MM.1S (cell line): ENCODE measurements around the gene RBM17.

Experiments
- EZH2 ChIP-seq: fragments of 300-600 bp; sonication (generic); optimal IDR thresholded peaks from 2 replicates; pipeline ENCODE3; 2017; ENCODE audit warnings: low read depth, mild to moderate bottlenecking, antibody characterized with exemption, low read length, mixed read lengths
- TF ChIP-seq, protein P1 (sequence below): fragments of 300-600 bp; sonication (generic); IDR thresholded peaks from 2 replicates; pipeline ENCODE4 v1.5.1; 2016; ENCODE audit warnings: antibody characterized with exemption, low read length, mixed read lengths

DNA sequence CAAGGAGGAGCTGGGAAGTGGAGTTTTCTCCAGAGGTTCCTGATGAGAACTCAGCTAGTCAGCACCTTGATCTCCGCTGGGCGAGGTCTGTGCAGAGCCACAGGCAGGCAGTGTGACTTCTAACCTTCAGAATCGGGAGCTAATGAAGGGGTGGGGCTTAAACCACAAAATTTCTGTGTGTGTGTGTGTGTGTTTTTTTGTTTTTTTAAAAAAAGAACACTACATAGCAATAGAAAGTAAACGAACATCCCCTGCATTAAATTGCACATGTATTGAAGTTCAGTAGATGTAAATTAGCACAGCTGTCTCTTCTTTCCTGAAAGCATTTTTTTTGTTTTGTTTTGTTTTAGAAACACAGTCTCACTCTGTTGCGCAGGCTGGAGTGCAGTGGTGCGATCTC, 46.2 kb downstream of the RBM17 start:
- TF ChIP-seq, protein P1, sequence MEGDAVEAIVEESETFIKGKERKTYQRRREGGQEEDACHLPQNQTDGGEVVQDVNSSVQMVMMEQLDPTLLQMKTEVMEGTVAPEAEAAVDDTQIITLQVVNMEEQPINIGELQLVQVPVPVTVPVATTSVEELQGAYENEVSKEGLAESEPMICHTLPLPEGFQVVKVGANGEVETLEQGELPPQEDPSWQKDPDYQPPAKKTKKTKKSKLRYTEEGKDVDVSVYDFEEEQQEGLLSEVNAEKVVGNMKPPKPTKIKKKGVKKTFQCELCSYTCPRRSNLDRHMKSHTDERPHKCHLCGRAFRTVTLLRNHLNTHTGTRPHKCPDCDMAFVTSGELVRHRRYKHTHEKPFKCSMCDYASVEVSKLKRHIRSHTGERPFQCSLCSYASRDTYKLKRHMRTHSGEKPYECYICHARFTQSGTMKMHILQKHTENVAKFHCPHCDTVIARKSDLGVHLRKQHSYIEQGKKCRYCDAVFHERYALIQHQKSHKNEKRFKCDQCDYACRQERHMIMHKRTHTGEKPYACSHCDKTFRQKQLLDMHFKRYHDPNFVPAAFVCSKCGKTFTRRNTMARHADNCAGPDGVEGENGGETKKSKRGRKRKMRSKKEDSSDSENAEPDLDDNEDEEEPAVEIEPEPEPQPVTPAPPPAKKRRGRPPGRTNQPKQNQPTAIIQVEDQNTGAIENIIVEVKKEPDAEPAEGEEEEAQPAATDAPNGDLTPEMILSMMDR: no peak
- no peak for TF ChIP-seq EZH2
